Right atrium auricular region (tissue), 2 donors: Measurements from ENCODE around the gene CACHD1. TPM values are rescaled to one million over a fixed set of nuclear protein-coding genes. Genes with fewer than 3 reads are reported as not detected.

Experiments
- DNase-seq: peaks from one replicate; pipeline ENCODE4 v3.0.0-alpha.2; 2019; ENCODE audit warnings: low spot score
- H3K27ac ChIP-seq, 2 donors: fragments of 200-600 bp; sonication (generic); 1 replicate in 1 of 2; 2 replicates in 1 of 2; pipeline ENCODE4 v1.5.1; 2016 to 2019
- H3K27me3 ChIP-seq, 2 donors: fragments of 200-600 bp; sonication (generic); one replicate each; pipeline versions ENCODE4 v1.5.1 to v1.6.0; 2017 to 2019
- H3K36me3 ChIP-seq: fragments of 200-600 bp; sonication (generic); one replicate; pipeline ENCODE4 v1.5.1; 2016
- H3K4me1 ChIP-seq, 2 donors: fragments of 200-600 bp; sonication (generic); one replicate each; pipeline versions ENCODE4 v1.5.1 to v1.6.0; 2017 to 2019
- H3K4me3 ChIP-seq, 2 donors: fragments of 200-600 bp; sonication (generic); 1 replicate in 1 of 2; 2 replicates in 1 of 2; pipeline ENCODE4 v1.5.1; 2017 to 2019; ENCODE audit warnings: mild to moderate bottlenecking in 1 of 2, moderate library complexity in 1 of 2
- H3K9me3 ChIP-seq, 2 donors: fragments of 200-600 bp; sonication (generic); one replicate each; pipeline ENCODE4 v1.5.1; 2019
- CTCF ChIP-seq, 2 donors: fragments of 200-600 bp; sonication (generic); IDR thresholded peaks; one replicate each; pipeline ENCODE4 v1.5.1; 2019; ENCODE audit warnings: antibody characterized with exemption in 2 of 2
- total RNA-seq, 2 donors: library from RNA; depleted of rRNA; stranded (reverse); fragments of >200 nt; gene quantifications; one replicate each; pipeline ENCODE4 v1.1.0, GENCODE V29; 2016

Gene CACHD1
- total RNA-seq, 2 donors from 2014 or later = 3.1 to 8.5 TPM

- DNase-seq = no peak
- no peak overlapping the region for H3K27ac ChIP-seq
- no peaks in the 10 kb centered on the region for H3K36me3 ChIP-seq
- H3K27me3 ChIP-seq = no peaks in the 10 kb centered on the region
- no peak overlapping the region for H3K4me3 ChIP-seq
- TF ChIP-seq CTCF (IDR thresholded peaks at IDR 0.05) = no peak
- H3K9me3 ChIP-seq = no peaks in the 10 kb centered on the region
- H3K4me1 ChIP-seq = peaks cover 0 to 7% of the 10 kb centered on the region in 2 donors
Measured at GRCh38 chr1:64525116-64525686, 55.3 kb downstream of the CACHD1 start.

GRCh38 chr1:64526312-64526711 lies 56.4 kb downstream of the CACHD1 start:
- Histone ChIP-seq H3K27me3 (no peaks in the 10 kb centered on the region), H3K4me3 (no peak overlapping the region), H3K27ac (peak overlapping the region in 1 of 2 donors; percentile 35), H3K4me1 (peaks cover 0 to 7% of the 10 kb centered on the region in 2 donors), H3K9me3 (no peaks in the 10 kb centered on the region), H3K36me3 (no peaks in the 10 kb centered on the region)
- DNase-seq = no peak
- no peak for TF ChIP-seq CTCF (IDR thresholded peaks at IDR 0.05)

GRCh38 chr1:64527165-64527564 lies 57.2 kb downstream of the CACHD1 start:
- Histone ChIP-seq H3K27me3 (no peaks in the 10 kb centered on the region), H3K4me1 (peaks cover 0 to 7% of the 10 kb centered on the region in 2 donors), H3K27ac (no peak overlapping the region), H3K9me3 (no peaks in the 10 kb centered on the region), H3K4me3 (no peak overlapping the region), H3K36me3 (no peaks in the 10 kb centered on the region)
- no peak for TF ChIP-seq CTCF (IDR thresholded peaks at IDR 0.05)
- DNase-seq = no peak

- no peak overlapping the region for H3K27ac ChIP-seq
- no peaks in the 10 kb centered on the region for H3K9me3 ChIP-seq
- peaks cover 0 to 7% of the 10 kb centered on the region in 2 donors for H3K4me1 ChIP-seq
- no peaks in the 10 kb centered on the region for H3K27me3 ChIP-seq
- no peak for TF ChIP-seq CTCF (IDR thresholded peaks at IDR 0.05)
- no peak for DNase-seq
- no peak overlapping the region for H3K4me3 ChIP-seq
- no peaks in the 10 kb centered on the region for H3K36me3 ChIP-seq
Measured at GRCh38 chr1:64527786-64528185, 57.9 kb downstream of the CACHD1 start.

- no peak for TF ChIP-seq CTCF (IDR thresholded peaks at IDR 0.05)
- H3K4me3 ChIP-seq = no peak overlapping the region
- peaks cover 0 to 1% of the 10 kb centered on the region in 2 donors for H3K4me1 ChIP-seq
- H3K9me3 ChIP-seq = no peaks in the 10 kb centered on the region
- H3K36me3 ChIP-seq = no peaks in the 10 kb centered on the region
- DNase-seq = no peak
- H3K27ac ChIP-seq = no peak overlapping the region
- no peaks in the 10 kb centered on the region for H3K27me3 ChIP-seq
Measured at GRCh38 chr1:64530969-64531692, 61.2 kb downstream of the CACHD1 start.
